ENCODE results near the gene EZH2. TPM values are rescaled to one million over a fixed set of nuclear protein-coding genes. Genes with fewer than 3 reads are reported as not detected.

EZH2 gene
- total and polyA plus RNA-seq, 2 of the 4 experiments (the other 2 are of a cell fraction) = 13.1 to 19.8 TPM

GRCh38 chr7:148831782-148832181 is 52.3 kb downstream of the EZH2 start:
- Histone ChIP-seq H4K5ac (ENCODE audit: low read depth, low read length) (0 out of 2 replicates have a peak overlapping the region, but pooled peaks have one; percentile 78), H2AK9ac (replicated peaks; ENCODE audit: low read depth, low read length, poor library complexity) (no peak overlapping the region), H2BK120ac (ENCODE audit: low read depth, low read length) (no peak overlapping the region), H2BK15ac (ENCODE audit: low read depth, low read length) (no peak overlapping the region), H3K27me3 (ENCODE audit: control insufficient read depth, insufficient read depth, low read length) (no peaks in the 10 kb centered on the region), H4K20me1 (ENCODE audit: insufficient read depth, low read length) (no peaks in the 10 kb centered on the region; the same call in 1 of the 2 replicates), H3K4me3 (ENCODE audit: insufficient read depth, low read depth, low read length) (no peak overlapping the region), H3K4ac (ENCODE audit: low read depth, low read length) (no peak overlapping the region), H3K79me1 (ENCODE audit: low read depth in 1 of 2, low read length in 2 of 2) (peaks cover 22 to 23% of the 10 kb centered on the region in 2 experiments), H3K14ac (replicated peaks; ENCODE audit: low read depth, low read length) (no peak overlapping the region), H3K18ac (ENCODE audit: low read depth, low read length) (no peak overlapping the region), H2AFZ (replicated peaks; ENCODE audit: low read length, poor library complexity) (no peak overlapping the region), H3K4me2 (ENCODE audit: low read depth, low read length) (no peak overlapping the region), H3K9ac (ENCODE audit: low read depth, low read length) (no peak overlapping the region), H2BK20ac (ENCODE audit: low read depth, low read length) (no peak overlapping the region), H3K56ac (ENCODE audit: extremely low read depth, insufficient read depth, low read length) (no peak overlapping the region), H3K27ac (ENCODE audit: insufficient read depth, low read length) (no peak overlapping the region), H3K4me1 (ENCODE audit: control insufficient read depth, insufficient read depth, low read length) (no peaks in the 10 kb centered on the region), H4K91ac (ENCODE audit: insufficient read depth, low read depth, low read length) (no peak overlapping the region), H3K23ac (ENCODE audit: low read depth, low read length) (no peak overlapping the region), H2AK5ac (ENCODE audit: low read depth, low read length) (no peak overlapping the region), H3K9me3 (ENCODE audit: control insufficient read depth, insufficient read depth, low read length) (no peaks in the 10 kb centered on the region), H3K9me1 (ENCODE audit: insufficient read depth, low read length) (no peaks in the 10 kb centered on the region), H2BK5ac (ENCODE audit: low read depth, low read length, poor library complexity, severe bottlenecking) (no peak overlapping the region), H4K8ac (ENCODE audit: low read depth in 2 of 2, low read length in 2 of 2) (no peak overlapping the region), H3K36me3 (ENCODE audit: control insufficient read depth, insufficient read depth, low read length) (0 out of 2 replicates have a peak, but pooled peaks cover 2% of the 10 kb centered on the region)
- in situ Hi-C loops (cut with MboI; ENCODE audit: low sequenced_read_pairs) = no loop called here
- WGBS, 2 experiments (ENCODE audit: extremely low coverage in 2 of 2, insufficient read length in 1 of 2) = no CpG with 5 or more reads among the region's 2 CpGs
- ChIA-PET CTCF (no interaction called here), POLR2A (ENCODE audit: unreplicated experiment) (no interaction called here)
- dilution Hi-C loops (cut with HindIII; ENCODE audit: low sequenced_read_pairs, unreplicated experiment) = no loop called here
- intact Hi-C loops (cut with micrococcal nuclease) = no loop called here
- DNase-seq (no peak), ATAC-seq (ENCODE audit: low read depth) (no peak)
- TF ChIP-seq ELK1 (IDR thresholded peaks at IDR 0.05; ENCODE audit: borderline replicate concordance, low read depth, low read length) (no peak), RFX5 (IDR thresholded peaks at IDR 0.05; ENCODE audit: low read depth, low read length) (no peak), MAZ (IDR thresholded peaks at IDR 0.05; ENCODE audit: borderline replicate concordance, low read depth, low read length) (no peak), MXI1 (IDR thresholded peaks at IDR 0.05; ENCODE audit: borderline replicate concordance, low read depth, low read length) (no peak), CHD1 (IDR thresholded peaks at IDR 0.05; ENCODE audit: low read depth, low read length) (no peak), FOS (IDR thresholded peaks at IDR 0.05; ENCODE audit: low read depth, low read length) (no peak), NFE2L2 (IDR thresholded peaks at IDR 0.05; ENCODE audit: low read depth, low read length) (no peak), USF2 (IDR thresholded peaks at IDR 0.05; ENCODE audit: low read depth, low read length) (no peak), MAFK (IDR thresholded peaks at IDR 0.05; ENCODE audit: low read depth, low read length) (no peak), SMC3 (IDR thresholded peaks at IDR 0.05; ENCODE audit: low read depth, low read length) (no peak), CEBPB (IDR thresholded peaks at IDR 0.05; ENCODE audit: low read depth, low read length) (no peak), RCOR1 (IDR thresholded peaks at IDR 0.05; ENCODE audit: insufficient replicate concordance, low read length) (no peak), POLR2A (IDR thresholded peaks at IDR 0.05; ENCODE audit: low read depth, low read length) (no peak), CTCF (conservative IDR thresholded peaks at IDR 0.05; ENCODE audit: low read depth, low read length) (no peak)
- BruUV-seq (replicated peaks) = no TSS peak
